GM20000 (cell line): ENCODE results near the gene FRMD4A.
"Not testable (repeated sequence)": the region's sequence is repeated elsewhere in the genome, so short reads cannot be mapped to it uniquely, and the experiment has no call there.

Experiments used
- DNase-seq: peaks from one replicate; pipeline ENCODE4 v3.0.0; 2012; ENCODE audit warnings: low spot score
- CTCF ChIP-seq: IDR thresholded peaks from 2 replicates; pipeline ENCODE4 v1.5.1; 2012; ENCODE audit warnings: mild to moderate bottlenecking, control low read depth; ENCODE audit errors: extremely low read depth, missing control alignments

FRMD4A gene

GRCh38 chr10:13773496-13774170, 557.1 kb downstream of the FRMD4A start:
- no peak for DNase-seq
- TF ChIP-seq CTCF: no peak

- DNase-seq: no peak
- no peak for TF ChIP-seq CTCF
Measured at GRCh38 chr10:13773043-13773442, 557.7 kb downstream of the FRMD4A start.

- no peak for DNase-seq
- TF ChIP-seq CTCF: no peak
Measured at GRCh38 chr10:13771992-13772391, 558.7 kb downstream of the FRMD4A start.

DNA sequence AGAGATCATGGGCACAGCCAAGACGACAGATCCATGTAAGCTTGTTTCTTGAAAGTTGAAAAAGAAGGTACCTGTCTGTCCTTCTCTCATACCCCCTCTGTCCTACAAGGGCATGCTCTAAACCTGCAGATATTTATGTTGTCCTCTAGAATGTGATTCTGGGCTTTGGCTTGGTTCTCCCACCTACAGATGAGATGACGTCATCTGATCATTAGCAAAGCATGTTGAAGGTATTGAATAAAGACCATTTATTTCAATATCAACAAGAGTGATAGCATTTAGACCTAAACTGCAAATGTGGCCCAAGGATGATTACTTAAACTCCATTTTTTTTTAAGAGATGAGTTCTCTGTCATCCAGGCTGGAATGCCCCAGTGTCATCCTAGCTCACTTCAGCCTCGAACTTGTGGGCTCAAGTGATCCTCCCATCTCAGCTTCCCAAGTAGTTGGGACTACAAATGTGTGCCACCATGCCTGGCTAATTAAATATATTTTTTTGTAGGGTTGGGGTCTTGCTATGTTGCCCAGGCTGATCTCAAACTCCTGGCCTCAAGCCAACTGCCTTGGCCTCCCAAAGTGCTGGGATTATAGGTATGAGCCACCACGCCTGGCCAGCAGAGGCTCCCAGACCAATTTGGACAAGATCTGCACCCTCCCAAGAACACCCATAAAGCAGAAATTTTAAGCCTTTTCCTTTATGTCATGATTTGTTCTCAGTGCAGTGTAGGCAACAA, 559.8 kb downstream of the FRMD4A start:
- DNase-seq: no peak
- TF ChIP-seq CTCF: no peak

DNA sequence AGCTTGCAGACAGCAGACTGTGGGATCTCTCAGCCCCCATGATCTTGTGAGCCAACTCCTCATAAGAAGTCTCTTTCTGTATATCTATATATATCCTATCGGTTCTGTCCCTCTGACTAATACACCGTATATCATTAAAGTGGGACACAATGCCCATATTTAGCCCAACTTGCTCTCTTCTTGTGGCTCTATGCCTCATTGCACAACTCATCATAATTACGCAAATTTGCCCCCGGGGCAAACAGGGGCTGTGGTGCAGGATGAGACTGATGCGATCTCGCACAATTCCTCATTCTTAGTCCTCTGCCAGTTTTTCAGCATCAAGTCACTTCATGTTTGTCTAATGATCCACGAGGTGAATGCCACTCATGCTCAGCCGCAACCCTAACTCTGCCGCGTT, 560.8 kb downstream of the FRMD4A start:
- TF ChIP-seq CTCF: no peak
- DNase-seq: no peak

- no peak for TF ChIP-seq CTCF
- DNase-seq: no peak
Measured at GRCh38 chr10:13767676-13768178, 563.0 kb downstream of the FRMD4A start.

DNA sequence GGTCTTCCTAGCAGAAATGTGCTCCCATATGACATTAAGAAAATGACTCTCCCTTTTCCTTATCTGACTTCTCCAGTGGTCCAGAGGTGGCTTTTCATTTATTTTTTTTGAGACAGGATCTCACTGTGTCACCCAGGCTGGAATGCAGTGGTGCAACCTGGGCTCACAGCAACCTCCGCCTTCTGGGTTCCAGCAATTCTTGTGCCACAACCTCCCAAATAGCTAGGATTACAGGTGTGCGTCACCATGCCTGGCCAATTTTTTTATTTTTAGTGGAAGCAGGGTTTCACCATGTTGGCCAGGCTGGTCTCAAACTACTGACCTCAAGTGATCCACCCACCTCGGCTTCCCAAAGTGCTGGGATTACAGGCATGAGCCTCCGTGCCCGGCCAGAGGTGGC, 563.6 kb downstream of the FRMD4A start:
- not testable (repeated sequence) for DNase-seq
